RKO (cell line): Measurements from ENCODE around the gene OR5M10.
"Not testable (repeated sequence)": the region's sequence is repeated elsewhere in the genome, so short reads cannot be mapped to it uniquely, and the experiment has no call there.

Source experiments
- DNase-seq: peaks from one replicate; pipeline ENCODE4 v3.0.0-alpha.2; 2016; ENCODE audit warnings: low spot score

Gene OR5M10

DNA sequence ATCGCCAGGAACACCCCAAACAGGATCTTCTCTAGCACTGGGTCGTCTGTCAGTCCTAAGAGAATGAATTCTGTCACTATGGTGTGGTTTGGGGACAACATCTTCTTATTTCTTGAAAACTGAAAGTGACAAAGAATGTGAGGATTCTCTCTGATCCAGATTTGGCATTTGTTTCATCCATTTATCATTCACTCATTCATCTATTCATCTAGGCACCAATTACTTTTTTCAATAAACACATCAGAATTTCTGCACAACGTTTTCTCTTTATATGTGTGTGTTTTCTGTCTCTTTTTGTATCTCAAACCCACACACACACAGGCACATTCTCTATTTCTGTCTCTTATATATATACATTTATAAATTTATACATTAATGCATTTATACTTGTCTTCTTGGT, at the start of gene OR5M10:
Gene OR5M10, minus strand, starts transcription at position 101 of the 400 bp plus-strand sequence. Its CDS starts 0 bp downstream, at position 101.
- no peak for DNase-seq

DNA sequence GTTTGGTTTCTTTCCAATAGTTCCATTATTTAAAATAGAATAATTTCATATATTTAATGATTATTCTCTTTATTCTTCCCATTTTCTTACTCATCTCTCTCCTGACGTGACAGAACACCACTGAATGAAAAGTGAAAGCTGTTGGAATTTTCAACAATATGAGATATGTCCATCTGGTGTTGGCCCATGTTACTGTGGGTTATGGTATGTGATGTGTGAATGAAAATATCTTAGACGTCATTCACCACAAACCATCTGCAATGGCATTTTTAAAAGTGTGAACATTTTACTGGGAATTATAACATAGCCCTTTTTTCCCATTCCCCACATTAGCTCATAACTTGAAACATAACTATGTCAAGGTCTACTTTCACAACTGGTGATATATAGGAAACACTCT, 48.4 kb upstream of the OR5M10 start:
- no peak for DNase-seq

DNA sequence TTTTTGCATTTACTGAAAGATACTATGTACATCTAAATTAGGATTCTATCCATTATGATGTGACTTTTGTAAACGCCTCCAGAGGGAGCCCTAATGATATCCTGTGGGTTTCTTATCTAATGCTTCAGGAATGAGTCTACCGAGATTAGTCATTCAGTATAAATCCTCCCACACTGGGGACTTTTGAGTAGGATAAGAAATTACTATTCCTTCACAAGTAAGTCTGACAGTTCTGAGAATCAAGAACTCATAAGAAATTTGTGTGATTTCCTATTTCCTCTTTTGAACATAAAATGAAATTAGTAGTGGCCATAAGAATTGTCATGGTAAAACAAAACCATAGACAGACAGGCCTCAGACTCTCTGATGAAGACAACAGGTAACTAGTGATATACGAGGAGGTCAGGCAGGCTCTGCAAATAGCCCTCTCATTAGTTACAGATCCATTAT, 47.2 kb upstream of the OR5M10 start:
- DNase-seq, result peak; percentile 92

DNA sequence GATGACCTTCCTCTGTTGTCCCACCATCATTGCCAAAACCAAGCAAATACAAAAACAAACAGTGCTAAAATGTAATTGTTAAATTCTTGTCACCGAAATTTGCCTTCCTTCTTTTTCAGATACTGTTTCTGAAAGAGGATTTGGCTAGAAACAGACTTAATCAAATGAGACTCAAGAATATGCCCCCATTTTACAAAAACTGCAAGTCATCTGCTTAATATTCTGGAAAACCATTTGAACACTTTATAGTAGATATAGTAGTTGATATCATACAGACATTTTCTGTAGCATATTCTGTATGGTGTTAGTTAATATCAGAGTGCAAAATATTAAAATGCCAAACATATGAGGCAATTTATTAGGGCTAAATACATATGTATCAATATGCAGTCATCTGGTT, 33.7 kb upstream of the OR5M10 start:
- DNase-seq, result no peak

DNA sequence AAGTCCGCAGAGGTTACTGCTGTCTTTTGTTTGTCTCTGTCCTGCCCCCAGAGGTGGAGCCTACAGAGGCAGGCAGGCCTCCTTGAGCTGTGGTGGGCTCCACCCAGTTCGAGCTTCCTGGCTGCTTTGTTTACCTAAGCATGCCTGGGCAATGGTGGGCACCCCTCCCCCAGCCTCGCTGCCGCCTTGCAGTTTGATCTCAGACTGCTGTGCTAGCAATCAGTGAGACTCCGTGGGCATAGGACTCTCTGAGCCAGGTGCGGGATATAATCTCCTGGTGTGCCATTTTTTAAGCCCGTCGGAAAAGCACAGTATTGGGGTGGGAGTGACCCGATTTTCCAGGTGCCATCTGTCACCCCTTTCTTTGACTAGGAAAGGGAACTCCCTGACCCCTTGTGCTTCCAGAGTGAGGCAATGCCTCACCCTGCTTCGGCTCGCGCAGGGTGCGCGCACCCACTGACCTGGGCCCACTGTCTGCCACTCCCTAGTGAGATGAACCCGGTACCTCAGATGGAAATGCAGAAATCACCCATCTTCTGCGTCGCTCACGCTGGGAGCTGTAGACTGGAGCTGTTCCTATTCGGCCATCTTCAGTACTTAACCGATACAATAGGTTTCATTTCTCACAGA, 14.7 kb upstream of the OR5M10 start:
- not testable (repeated sequence) for DNase-seq

DNA sequence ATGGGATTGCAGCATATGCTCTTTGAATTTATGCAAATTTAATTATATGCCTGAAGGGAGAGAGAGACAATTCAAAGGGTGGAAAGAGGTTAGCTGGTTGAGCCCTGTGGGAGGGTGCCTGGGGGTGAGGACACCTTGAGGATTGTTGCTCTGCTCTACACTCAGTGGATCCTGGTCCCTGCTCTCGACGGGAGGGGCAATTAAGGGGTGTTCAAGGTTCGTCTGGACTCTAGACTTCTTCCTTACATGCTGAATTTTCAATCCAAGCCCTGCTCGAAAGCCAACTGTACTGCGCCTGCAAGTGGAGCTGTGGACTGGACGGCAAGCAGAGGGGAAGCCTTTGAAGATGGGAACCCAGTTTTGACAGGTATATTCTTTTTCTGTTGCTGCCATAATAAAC, 18.9 kb downstream of the OR5M10 start:
- no peak for DNase-seq

DNA sequence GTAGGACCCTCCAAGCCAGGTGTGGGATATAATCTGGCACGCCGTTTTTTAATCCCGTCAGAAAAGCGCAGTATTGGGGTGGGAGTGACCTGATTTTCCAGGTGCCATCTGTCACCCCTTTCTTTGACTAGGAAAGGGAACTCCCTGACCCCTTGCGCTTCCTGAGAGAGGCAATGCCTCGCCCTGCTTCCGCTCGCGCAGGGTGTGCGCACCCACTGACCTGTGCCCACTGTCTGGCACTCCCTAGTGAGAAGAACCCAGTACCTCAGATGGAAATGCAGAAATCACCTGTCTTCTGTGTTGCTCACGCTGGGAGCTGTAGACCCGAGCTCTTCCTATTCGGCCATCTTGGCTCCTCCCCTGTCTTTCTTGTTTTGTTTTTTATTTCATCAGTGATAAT, 22.8 kb downstream of the OR5M10 start:
- not testable (repeated sequence) for DNase-seq

DNA sequence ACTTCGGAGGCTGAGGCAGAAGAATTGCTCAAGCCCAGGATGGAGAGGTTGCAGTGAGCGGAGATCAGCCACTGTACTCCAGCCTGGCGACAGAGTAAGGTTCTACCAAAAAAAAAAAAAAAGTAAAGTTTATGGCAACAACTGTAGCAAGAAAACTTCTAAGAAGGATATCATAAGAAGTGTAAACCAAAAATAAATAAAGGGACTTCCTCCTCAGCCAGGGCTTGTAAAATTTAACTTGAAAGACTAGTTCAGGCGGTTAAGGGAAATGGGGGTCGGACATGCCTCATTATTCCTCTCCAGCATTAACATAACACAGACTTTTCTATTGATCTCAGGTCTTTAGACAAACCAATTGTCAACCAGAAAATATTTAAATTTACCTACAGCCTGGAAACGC, 32.0 kb downstream of the OR5M10 start:
- no peak for DNase-seq

DNA sequence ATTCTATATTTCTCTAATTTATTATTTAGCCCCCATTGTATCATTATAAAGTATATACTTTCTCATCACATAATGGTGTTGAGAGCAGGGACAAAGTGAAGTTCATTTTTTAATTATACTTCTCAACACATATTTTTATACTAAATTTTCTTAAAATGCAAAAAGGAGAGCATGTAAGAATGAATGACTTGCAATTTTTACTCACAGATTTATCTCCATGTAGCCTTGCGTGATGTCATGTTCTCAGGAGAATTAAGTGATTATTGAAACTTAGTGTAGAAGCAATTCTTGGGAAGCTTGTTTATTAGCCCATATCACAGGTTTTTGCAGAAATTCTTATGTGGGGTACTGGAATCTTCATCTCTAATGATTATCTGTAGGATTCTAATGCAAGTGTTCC, 33.8 kb downstream of the OR5M10 start:
- no peak for DNase-seq

DNA sequence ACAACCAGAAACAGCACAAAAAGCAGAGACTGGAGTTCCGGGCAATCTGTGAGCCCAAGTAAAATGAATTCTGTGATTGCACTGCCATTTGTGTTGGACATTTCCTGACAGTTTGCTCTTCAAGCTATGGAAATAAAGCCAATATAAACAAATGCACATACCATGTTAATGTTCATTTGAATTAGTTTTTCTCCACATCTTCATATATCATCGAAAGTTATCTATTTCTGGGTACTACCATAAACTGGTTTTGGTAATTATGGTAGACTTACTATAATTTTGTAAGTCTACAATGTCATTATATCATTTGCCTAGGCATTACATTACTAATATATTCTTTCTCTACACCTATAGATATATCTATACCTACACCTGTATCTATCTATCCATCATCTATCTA, 34.4 kb downstream of the OR5M10 start, which contains the start of gene OR5M11:
Gene OR5M11, minus strand, starts transcription at position 101 of the 400 bp plus-strand sequence. Its CDS starts 0 bp downstream, at position 101.
- DNase-seq, result no peak

DNA sequence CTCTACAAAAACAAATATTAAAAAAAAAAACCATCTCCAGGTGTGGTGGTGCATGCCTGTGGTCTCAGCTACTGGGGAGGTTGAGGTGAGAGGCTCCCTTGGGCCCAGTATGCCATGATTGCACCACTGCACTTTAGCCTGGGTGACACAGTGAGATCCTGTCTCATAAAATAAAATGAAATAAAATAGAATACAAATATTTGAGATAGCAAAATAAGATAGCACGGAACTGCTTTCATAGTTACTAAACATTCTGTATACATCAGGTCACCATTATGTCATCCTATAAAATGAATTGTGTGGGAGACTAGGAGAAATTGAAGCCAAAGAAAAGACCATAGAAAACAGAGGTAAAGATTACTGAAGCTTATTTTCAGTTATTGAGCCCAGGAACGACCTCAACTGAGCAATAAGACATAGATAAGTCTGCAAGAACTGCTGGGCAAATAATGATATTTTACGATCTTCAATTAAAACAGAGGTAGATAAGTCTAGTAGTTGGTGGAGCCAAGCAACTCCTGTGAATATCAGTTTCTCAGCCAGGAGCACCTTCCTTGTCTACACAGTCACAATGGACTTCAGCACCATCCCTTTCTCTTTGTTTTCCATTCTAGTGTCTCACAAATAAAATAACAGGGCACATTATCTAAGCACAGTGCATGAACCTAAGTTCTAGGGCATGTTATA, 44.3 kb downstream of the OR5M10 start:
- no peak for DNase-seq

DNA sequence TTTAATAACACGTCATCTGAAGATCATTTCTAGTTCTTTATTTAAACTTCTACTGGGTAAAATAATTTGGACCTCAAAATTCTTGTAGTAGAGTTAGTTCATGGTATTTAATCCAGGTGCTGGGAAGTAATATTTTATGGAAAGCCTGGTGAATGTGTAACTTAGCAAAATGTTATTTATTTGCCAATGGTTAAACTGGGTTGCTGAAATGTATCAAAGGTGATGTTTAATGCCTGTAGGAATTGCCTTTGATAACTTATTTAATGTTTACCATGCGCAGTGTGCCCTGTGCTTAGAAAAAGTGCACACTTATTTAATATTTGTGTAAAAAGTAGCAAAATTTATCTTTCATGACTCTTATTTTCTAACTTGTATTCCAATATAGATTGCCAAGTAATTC, 45.7 kb downstream of the OR5M10 start:
- no peak for DNase-seq
